Neural cell (in vitro differentiated cells): ENCODE results near the gene LY9.

Experiments
- CTCF ChIP-seq: fragments of 450-650 bp; IDR thresholded peaks from 2 replicates; pipeline ENCODE4 v1.5.1; 2014; ENCODE audit warnings: antibody characterized with exemption, mild to moderate bottlenecking, moderate library complexity; ENCODE audit not compliant: poor library complexity, severe bottlenecking
- EP300 ChIP-seq: fragments of 450-650 bp; conservative IDR thresholded peaks from 2 replicates; pipeline ENCODE4 v1.6.1; 2014; ENCODE audit warnings: antibody characterized with exemption, mild to moderate bottlenecking, moderate library complexity; ENCODE audit not compliant: poor library complexity, severe bottlenecking
- POLR2AphosphoS5 ChIP-seq: IDR thresholded peaks from 2 replicates; pipeline ENCODE4 v1.6.1; 2012
- RAD21 ChIP-seq: fragments of 450-650 bp; conservative IDR thresholded peaks from 2 replicates; pipeline ENCODE4 v1.6.1; 2014; ENCODE audit warnings: antibody characterized with exemption, mild to moderate bottlenecking, moderate library complexity
- TF ChIP-seq, protein P1 (sequence below): IDR thresholded peaks from 2 replicates; pipeline ENCODE4 v1.6.1; 2012; ENCODE audit warnings: borderline replicate concordance

DNA sequence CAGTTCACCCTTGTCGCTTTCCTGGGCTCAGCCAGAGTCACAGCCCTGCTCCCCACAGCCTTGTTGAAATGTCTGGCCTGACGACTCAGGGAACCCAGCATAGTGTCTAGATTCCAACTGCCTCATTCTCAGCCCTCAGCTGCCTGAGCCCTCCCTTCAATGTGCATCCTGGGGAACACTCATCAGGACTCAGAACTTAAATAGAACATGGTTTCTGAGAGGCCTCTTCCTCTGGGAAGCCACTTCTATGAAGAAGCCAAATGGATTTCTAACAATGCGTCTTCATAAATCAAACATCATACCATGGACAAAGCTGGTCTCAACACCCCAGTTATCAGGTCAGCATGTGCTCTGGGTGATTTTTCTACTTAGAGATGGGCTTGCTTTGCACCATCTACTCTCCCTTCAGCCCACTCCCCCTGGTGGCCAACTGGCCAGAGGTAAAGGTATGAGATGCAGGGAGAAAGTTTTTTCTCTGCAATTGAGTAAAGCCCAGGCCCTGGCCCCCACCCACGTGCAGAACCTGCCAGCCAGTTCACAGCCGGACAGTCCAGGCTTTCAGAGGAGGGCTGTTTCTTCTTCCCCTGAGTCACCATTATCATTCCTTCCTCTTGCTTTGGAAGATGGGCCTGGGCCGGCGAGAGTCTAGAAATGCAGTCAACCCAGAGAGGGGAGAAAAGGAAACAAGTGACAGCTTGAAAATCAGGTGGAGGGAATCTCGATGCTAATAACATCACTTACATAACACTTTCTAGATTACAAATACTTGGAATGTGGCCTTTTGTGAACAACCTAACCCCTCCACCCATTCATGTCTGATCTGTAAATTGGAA, 34.6 kb downstream of the LY9 start:
- TF ChIP-seq CTCF (no peak), EP300 (no peak), POLR2AphosphoS5 (no peak), RAD21 (no peak)
- TF ChIP-seq, protein P1, sequence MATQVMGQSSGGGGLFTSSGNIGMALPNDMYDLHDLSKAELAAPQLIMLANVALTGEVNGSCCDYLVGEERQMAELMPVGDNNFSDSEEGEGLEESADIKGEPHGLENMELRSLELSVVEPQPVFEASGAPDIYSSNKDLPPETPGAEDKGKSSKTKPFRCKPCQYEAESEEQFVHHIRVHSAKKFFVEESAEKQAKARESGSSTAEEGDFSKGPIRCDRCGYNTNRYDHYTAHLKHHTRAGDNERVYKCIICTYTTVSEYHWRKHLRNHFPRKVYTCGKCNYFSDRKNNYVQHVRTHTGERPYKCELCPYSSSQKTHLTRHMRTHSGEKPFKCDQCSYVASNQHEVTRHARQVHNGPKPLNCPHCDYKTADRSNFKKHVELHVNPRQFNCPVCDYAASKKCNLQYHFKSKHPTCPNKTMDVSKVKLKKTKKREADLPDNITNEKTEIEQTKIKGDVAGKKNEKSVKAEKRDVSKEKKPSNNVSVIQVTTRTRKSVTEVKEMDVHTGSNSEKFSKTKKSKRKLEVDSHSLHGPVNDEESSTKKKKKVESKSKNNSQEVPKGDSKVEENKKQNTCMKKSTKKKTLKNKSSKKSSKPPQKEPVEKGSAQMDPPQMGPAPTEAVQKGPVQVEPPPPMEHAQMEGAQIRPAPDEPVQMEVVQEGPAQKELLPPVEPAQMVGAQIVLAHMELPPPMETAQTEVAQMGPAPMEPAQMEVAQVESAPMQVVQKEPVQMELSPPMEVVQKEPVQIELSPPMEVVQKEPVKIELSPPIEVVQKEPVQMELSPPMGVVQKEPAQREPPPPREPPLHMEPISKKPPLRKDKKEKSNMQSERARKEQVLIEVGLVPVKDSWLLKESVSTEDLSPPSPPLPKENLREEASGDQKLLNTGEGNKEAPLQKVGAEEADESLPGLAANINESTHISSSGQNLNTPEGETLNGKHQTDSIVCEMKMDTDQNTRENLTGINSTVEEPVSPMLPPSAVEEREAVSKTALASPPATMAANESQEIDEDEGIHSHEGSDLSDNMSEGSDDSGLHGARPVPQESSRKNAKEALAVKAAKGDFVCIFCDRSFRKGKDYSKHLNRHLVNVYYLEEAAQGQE = no peak
